HEK293 (cell line): ENCODE data around the gene MX1.

Experiments
- CTCF ChIA-PET: fragments of 350-600 bp; formaldehyde crosslinking; extraction: SDS; loops from one replicate; lab custom pipeline; 2021; ENCODE audit warnings: antibody characterized with exemption; lab: Yijun Ruan, JAX
- POLR2A ChIA-PET: fragments of 300-600 bp; formaldehyde crosslinking; extraction: SDS; loops from one replicate; lab custom pipeline; 2020; ENCODE audit warnings: antibody characterized with exemption, inconsistent platforms; lab: Yijun Ruan, JAX
- H3K27ac ChIP-seq: fragments of 200-500 bp; sonication (Bioruptor generic); 2 replicates; pipeline ENCODE4 v1.5.1; 2014; ENCODE audit warnings: low read depth, low read length, control low read depth, inconsistent platforms; ENCODE audit errors: extremely low read depth
- H3K36me3 ChIP-seq, 2 experiments: fragments of 200-500 bp in 1 of 2; sonication (Bioruptor generic) in 1 of 2; 1 replicate in 1 of 2; 2 replicates in 1 of 2; pipeline ENCODE4 v1.5.1; 2014 to 2017; ENCODE audit warnings: inconsistent platforms in 2 of 2, low read length in 2 of 2; ENCODE audit not compliant: control insufficient read depth in 2 of 2, insufficient read depth in 1 of 2
- H3K4me1 ChIP-seq: fragments of 200-500 bp; sonication (Bioruptor generic); 2 replicates; pipeline ENCODE4 v1.5.1; 2014; ENCODE audit warnings: mild to moderate bottlenecking, low read length, inconsistent platforms; ENCODE audit not compliant: control insufficient read depth, insufficient read depth
- H3K4me3 ChIP-seq: 2 replicates; pipeline ENCODE4 v1.5.1; 2011; ENCODE audit warnings: low read depth, mild to moderate bottlenecking, control low read depth, low read length, moderate library complexity
- H3K9me3 ChIP-seq: fragments of 200-500 bp; sonication (Bioruptor generic); 2 replicates; pipeline ENCODE4 v1.5.1; 2014; ENCODE audit warnings: low read depth, low read length, inconsistent platforms; ENCODE audit not compliant: control insufficient read depth, insufficient read depth
- FEZF1 ChIP-seq: fragments of 450-650 bp; formaldehyde crosslinking; IDR thresholded peaks from 2 replicates; pipeline ENCODE4 v1.5.1; 2016; ENCODE audit warnings: missing biosample characterization, missing genetic modification characterization
- GFI1B ChIP-seq: fragments of 450-650 bp; formaldehyde crosslinking; IDR thresholded peaks from 2 replicates; pipeline ENCODE4 v1.5.1; 2016; ENCODE audit warnings: missing biosample characterization, missing genetic modification characterization
- HOXC10 ChIP-seq: sonication (generic); formaldehyde crosslinking; IDR thresholded peaks from 2 replicates; pipeline ENCODE4 v1.8.1; 2023; ENCODE audit warnings: mild to moderate bottlenecking, missing genetic modification reagents
- ZNF114 ChIP-seq: fragments of 450-650 bp; formaldehyde crosslinking; IDR thresholded peaks from 2 replicates; pipeline ENCODE4 v1.5.0; 2017; ENCODE audit warnings: missing biosample characterization, missing genetic modification characterization
- ZNF133 ChIP-seq: fragments of 450-650 bp; formaldehyde crosslinking; IDR thresholded peaks from 2 replicates; pipeline ENCODE4 v1.5.1; 2016; ENCODE audit warnings: missing biosample characterization, missing genetic modification characterization
- ZNF146 ChIP-seq: fragments of 450-650 bp; formaldehyde crosslinking; IDR thresholded peaks from 2 replicates; pipeline ENCODE4 v1.5.1; 2016; ENCODE audit warnings: missing biosample characterization, missing genetic modification characterization
- ZNF324 ChIP-seq: fragments of 450-650 bp; formaldehyde crosslinking; IDR thresholded peaks from 2 replicates; pipeline ENCODE4 v1.5.1; 2016; ENCODE audit warnings: missing biosample characterization, missing genetic modification characterization
- ZNF529 ChIP-seq: fragments of 450-650 bp; formaldehyde crosslinking; IDR thresholded peaks from 2 replicates; pipeline ENCODE4 v1.5.1; 2017; ENCODE audit warnings: missing genetic modification characterization, missing biosample characterization; ENCODE audit not compliant: insufficient replicate concordance
- ZNF626 ChIP-seq: fragments of 450-650 bp; sonication (Bioruptor Pico); formaldehyde crosslinking; IDR thresholded peaks from 2 replicates; pipeline ENCODE4 v1.5.1; 2018; ENCODE audit warnings: missing biosample characterization, missing genetic modification characterization, inconsistent platforms
- ZNF830 ChIP-seq: fragments of 450-650 bp; IDR thresholded peaks from 2 replicates; pipeline ENCODE4 v1.5.0; 2018; ENCODE audit warnings: missing biosample characterization, missing genetic modification characterization, low read depth, mild to moderate bottlenecking, moderate library complexity
- ZSCAN16 ChIP-seq: fragments of 450-650 bp; formaldehyde crosslinking; IDR thresholded peaks from 2 replicates; pipeline ENCODE4 v1.5.1; 2016; ENCODE audit warnings: missing biosample characterization, missing genetic modification characterization
- ZSCAN23 ChIP-seq: fragments of 450-650 bp; formaldehyde crosslinking; IDR thresholded peaks from 2 replicates; pipeline ENCODE4 v1.5.1; 2016; ENCODE audit warnings: missing biosample characterization, missing genetic modification characterization
- TF ChIP-seq, protein P1 (sequence below): fragments of 450-650 bp; formaldehyde crosslinking; conservative IDR thresholded peaks from 2 replicates; pipeline ENCODE4 v1.5.1; 2016; ENCODE audit warnings: low read depth, missing biosample characterization, missing genetic modification characterization
- TF ChIP-seq, protein P2 (sequence below): fragments of 450-650 bp; formaldehyde crosslinking; IDR thresholded peaks from 2 replicates; pipeline ENCODE4 v1.5.1; 2016; ENCODE audit warnings: missing biosample characterization, missing genetic modification characterization

MX1 gene

DNA sequence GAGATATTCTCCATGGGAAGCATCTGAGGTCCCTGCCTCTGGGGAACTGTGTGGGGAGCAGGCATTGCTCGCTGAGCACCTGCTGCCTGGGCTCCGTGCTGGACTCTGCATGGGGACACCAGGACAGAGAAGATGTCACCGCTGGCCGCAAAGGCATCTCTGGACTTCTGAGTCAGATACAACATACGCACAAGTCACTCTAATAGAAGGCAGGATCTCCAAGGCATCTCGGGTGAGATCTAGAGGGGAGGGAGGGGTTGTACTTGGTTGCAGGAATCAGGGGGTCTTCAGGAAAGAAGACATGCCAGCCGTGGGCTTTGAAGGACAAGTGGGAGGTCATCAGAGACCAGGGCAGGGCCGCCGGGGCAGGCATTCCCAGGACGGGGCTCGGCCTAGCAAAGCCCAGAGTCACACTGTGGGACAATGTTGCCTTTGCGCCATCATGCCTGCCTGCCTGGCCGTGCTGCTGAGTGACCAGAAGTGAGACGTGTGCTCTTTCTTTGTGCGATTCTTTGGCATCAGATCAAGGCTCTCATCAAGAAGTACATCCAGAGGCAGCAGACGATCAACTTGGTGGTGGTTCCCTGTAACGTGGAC lies 35.9 kb upstream of the MX1 start:
- Histone ChIP-seq H3K27ac (no peak overlapping the region), H3K4me3 (no peak overlapping the region), H3K9me3 (no peaks in the 10 kb centered on the region), H3K4me1 (no peaks in the 10 kb centered on the region), H3K36me3 (no peaks in the 10 kb centered on the region)
- peak; percentile 91 for TF ChIP-seq ZNF133 (tag by site-specific recombination)
- TF ChIP-seq ZSCAN23 (tag by site-specific recombination), result no peak
- CTCF ChIA-PET, result no interaction called here
- POLR2A ChIA-PET, result no interaction called here

DNA sequence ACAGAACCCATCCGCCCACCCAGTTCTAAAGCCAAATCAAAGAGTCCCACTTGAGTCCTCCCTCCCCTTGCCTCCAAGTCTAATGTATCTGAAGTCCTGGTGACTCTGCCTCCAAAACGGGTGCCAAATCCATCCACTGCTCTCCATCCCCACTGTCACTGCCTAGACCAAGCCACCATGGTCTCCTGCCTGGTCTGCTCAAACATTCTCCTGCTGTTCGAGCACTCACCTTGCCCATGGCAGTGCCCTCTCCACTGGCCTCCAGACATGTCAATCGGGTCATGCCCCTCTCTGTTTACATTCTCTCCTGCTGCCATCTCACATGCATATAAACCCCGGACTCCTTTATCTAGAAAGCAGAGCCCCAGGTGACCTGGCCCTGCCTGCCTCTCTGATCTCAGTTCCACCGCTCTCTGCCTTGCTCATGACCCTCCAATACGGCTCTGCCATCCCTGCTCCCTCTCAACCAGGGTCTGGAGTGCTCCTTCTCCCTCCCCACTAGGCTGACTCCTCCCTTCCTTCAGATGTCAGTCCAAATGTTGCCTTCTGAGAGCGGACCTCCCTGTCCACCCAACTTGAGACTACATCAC lies 32.1 kb upstream of the MX1 start:
- POLR2A ChIA-PET, result no interaction called here
- H3K9me3 ChIP-seq, result no peaks in the 10 kb centered on the region
- TF ChIP-seq ZNF114 (no peak), ZNF626 (tag by site-specific recombination) (no peak)
- no peaks in the 10 kb centered on the region for H3K36me3 ChIP-seq
- H3K27ac ChIP-seq, result no peak overlapping the region
- CTCF ChIA-PET, result no interaction called here
- H3K4me3 ChIP-seq, result no peak overlapping the region
- no peaks in the 10 kb centered on the region for H3K4me1 ChIP-seq

DNA sequence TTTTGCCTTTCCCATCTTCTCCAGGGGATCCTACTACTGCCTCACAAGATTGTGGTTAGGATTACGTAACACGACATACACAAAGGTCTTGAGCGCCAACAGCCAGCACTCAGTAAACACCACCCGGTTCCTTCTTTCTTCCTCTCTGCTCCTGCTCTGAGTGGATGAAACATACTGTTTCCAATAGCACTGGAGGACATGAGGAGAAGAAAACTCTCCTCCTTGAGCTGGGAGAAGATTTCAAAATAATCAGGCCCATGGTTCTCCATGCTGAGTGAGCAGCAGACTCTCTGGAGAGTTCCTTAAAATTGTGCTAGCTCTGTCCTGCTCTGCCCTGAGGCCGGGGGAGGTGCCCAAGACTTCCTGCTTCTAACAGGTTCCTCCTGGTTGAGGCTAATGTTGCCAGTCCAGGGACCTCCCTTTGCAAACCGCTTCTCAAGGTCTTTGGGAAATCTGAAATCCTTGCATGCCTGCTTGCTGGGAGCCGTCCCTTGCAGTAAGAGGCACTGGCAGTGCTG lies 29.4 kb upstream of the MX1 start:
- H3K4me3 ChIP-seq, result no peak overlapping the region
- no peak overlapping the region for H3K27ac ChIP-seq
- H3K36me3 ChIP-seq, result no peaks in the 10 kb centered on the region
- POLR2A ChIA-PET, result no interaction called here
- no peak for TF ChIP-seq ZNF146
- no peak for TF ChIP-seq FEZF1
- no peaks in the 10 kb centered on the region for H3K4me1 ChIP-seq
- H3K9me3 ChIP-seq, result no peaks in the 10 kb centered on the region
- CTCF ChIA-PET, result no interaction called here

DNA sequence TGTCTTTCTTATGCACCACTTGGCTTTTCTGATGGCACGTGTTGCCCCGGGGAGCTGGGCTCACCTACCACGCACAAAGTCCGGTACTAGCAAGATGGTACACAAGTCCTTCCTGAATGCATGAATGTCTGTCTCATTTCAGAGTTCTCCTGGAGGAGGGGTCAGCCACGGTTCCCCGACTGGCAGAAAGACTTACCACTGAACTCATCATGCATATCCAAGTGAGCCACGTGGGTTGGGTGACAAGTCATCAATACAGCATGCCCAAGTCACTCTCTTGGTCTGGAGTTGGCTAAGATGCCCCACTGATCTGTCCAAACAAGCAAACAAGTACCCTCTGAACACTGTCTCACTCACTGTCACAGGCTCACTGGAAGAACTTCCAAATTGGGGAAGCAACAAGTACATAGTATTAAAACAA lies 28.6 kb upstream of the MX1 start:
- H3K36me3 ChIP-seq, result no peaks in the 10 kb centered on the region
- H3K4me1 ChIP-seq, result no peaks in the 10 kb centered on the region
- CTCF ChIA-PET, result no interaction called here
- TF ChIP-seq ZNF324 (tag by site-specific recombination) (no peak), ZNF529 (tag by site-specific recombination) (no peak), GFI1B (tag by site-specific recombination) (no peak), ZSCAN16 (tag by site-specific recombination) (no peak), ZNF830 (tag by site-specific recombination) (no peak), HOXC10 (CRISPR knock-in tag) (no peak)
- TF ChIP-seq, protein P1, sequence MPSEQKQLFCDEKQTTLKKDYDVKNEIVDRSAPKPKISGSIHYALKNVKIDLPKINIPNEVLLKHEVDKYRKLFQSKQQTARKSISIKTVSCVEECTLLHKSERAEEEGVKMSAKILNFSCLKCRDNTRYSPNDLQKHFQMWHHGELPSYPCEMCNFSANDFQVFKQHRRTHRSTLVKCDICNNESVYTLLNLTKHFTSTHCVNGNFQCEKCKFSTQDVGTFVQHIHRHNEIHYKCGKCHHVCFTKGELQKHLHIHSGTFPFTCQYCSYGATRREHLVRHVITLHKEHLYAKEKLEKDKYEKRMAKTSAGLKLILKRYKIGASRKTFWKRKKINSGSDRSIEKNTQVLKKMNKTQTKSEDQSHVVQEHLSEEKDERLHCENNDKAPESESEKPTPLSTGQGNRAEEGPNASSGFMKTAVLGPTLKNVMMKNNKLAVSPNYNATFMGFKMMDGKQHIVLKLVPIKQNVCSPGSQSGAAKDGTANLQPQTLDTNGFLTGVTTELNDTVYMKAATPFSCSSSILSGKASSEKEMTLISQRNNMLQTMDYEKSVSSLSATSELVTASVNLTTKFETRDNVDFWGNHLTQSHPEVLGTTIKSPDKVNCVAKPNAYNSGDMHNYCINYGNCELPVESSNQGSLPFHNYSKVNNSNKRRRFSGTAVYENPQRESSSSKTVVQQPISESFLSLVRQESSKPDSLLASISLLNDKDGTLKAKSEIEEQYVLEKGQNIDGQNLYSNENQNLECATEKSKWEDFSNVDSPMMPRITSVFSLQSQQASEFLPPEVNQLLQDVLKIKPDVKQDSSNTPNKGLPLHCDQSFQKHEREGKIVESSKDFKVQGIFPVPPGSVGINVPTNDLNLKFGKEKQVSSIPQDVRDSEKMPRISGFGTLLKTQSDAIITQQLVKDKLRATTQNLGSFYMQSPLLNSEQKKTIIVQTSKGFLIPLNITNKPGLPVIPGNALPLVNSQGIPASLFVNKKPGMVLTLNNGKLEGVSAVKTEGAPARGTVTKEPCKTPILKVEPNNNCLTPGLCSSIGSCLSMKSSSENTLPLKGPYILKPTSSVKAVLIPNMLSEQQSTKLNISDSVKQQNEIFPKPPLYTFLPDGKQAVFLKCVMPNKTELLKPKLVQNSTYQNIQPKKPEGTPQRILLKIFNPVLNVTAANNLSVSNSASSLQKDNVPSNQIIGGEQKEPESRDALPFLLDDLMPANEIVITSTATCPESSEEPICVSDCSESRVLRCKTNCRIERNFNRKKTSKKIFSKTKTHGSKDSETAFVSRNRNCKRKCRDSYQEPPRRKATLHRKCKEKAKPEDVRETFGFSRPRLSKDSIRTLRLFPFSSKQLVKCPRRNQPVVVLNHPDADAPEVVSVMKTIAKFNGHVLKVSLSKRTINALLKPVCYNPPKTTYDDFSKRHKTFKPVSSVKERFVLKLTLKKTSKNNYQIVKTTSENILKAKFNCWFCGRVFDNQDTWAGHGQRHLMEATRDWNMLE (tag by site-specific recombination), result no peak
- TF ChIP-seq, protein P2, sequence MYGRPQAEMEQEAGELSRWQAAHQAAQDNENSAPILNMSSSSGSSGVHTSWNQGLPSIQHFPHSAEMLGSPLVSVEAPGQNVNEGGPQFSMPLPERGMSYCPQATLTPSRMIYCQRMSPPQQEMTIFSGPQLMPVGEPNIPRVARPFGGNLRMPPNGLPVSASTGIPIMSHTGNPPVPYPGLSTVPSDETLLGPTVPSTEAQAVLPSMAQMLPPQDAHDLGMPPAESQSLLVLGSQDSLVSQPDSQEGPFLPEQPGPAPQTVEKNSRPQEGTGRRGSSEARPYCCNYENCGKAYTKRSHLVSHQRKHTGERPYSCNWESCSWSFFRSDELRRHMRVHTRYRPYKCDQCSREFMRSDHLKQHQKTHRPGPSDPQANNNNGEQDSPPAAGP (tag by site-specific recombination), result no peak
- TF ChIP-seq, all 188 proteins: peak for 0
- Histone ChIP-seq H3K4me3 (no peak overlapping the region), H3K27ac (no peak overlapping the region), H3K9me3 (no peaks in the 10 kb centered on the region)
- POLR2A ChIA-PET, result no interaction called here
